Subcutaneous adipose tissue (tissue), 4 donors: ENCODE measurements around the gene PRC1. TPM values are rescaled to one million over a fixed set of nuclear protein-coding genes. Genes with fewer than 3 reads are reported as not detected.

Experiments
- total RNA-seq, 4 donors: library from RNA; depleted of rRNA; stranded (reverse); fragments of >200 nt; gene quantifications; one replicate each; pipeline ENCODE4 v1.1.0, GENCODE V29; 2016
- TF ChIP-seq, protein P1 (sequence below): fragments of 450-650 bp; IDR thresholded peaks from one replicate; pipeline ENCODE4 v1.5.1; 2016; ENCODE audit warnings: low read depth, mild to moderate bottlenecking, control low read depth, antibody characterized with exemption, moderate library complexity

The PRC1 gene
- total RNA-seq, 4 donors from 2014 or later, result 3.4 to 20.9 (median 13.7) TPM

DNA sequence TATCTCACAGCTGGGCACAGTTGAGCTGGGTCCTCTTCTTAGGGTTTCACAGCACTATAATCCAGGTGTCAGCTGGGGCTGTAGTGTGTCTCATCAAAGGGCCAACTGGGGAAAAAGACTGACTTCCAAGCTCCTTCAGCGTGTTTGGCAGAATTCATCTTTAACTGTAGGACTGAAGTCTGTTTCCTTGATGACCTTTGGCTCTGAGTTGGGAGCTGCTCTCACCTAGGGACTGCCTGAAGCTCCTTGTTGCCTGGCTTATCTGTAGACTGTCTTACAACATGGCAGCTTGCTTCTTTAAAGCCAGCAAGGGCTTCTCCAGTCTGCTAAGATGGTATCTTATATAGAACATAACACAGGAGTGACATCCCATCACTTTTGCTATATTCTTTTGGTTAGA, 33.3 kb upstream of the PRC1 start:
- TF ChIP-seq, protein P1, sequence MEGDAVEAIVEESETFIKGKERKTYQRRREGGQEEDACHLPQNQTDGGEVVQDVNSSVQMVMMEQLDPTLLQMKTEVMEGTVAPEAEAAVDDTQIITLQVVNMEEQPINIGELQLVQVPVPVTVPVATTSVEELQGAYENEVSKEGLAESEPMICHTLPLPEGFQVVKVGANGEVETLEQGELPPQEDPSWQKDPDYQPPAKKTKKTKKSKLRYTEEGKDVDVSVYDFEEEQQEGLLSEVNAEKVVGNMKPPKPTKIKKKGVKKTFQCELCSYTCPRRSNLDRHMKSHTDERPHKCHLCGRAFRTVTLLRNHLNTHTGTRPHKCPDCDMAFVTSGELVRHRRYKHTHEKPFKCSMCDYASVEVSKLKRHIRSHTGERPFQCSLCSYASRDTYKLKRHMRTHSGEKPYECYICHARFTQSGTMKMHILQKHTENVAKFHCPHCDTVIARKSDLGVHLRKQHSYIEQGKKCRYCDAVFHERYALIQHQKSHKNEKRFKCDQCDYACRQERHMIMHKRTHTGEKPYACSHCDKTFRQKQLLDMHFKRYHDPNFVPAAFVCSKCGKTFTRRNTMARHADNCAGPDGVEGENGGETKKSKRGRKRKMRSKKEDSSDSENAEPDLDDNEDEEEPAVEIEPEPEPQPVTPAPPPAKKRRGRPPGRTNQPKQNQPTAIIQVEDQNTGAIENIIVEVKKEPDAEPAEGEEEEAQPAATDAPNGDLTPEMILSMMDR, result no peak

DNA sequence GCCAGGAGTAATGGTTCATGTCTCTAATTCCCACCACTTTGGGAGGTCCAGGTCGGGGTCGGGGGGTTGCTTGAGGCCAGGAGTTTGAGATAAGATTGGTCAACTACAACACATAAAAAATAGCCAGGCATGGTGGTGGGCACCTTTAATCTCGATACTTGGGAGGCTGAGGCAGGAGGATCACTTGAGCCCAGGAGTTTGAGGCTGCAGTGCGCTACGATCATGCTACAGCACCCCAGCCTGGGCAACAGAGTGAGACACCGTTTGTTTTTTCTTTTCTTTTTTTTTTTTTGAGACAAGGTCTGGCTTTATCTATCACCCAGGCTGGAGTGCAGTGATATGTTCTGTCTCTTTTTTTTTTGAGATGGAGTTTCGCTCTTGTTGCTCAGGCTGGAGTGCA, 29.4 kb upstream of the PRC1 start:
- TF ChIP-seq, protein P1, result no peak

DNA sequence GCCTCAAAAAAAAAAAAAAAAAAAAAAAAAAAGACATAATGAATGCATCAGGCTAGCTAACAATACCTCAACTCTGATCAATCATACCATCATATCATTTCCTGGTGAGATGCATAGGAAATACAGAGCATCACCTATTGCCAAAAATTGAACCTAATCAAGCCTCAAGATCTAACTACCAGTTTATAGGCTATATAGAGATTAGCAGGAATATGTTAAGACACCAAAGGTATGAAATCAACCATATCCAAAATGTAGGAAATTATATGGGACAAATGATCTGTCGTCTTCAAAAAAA, 28.4 kb upstream of the PRC1 start:
- TF ChIP-seq, protein P1, result no peak

DNA sequence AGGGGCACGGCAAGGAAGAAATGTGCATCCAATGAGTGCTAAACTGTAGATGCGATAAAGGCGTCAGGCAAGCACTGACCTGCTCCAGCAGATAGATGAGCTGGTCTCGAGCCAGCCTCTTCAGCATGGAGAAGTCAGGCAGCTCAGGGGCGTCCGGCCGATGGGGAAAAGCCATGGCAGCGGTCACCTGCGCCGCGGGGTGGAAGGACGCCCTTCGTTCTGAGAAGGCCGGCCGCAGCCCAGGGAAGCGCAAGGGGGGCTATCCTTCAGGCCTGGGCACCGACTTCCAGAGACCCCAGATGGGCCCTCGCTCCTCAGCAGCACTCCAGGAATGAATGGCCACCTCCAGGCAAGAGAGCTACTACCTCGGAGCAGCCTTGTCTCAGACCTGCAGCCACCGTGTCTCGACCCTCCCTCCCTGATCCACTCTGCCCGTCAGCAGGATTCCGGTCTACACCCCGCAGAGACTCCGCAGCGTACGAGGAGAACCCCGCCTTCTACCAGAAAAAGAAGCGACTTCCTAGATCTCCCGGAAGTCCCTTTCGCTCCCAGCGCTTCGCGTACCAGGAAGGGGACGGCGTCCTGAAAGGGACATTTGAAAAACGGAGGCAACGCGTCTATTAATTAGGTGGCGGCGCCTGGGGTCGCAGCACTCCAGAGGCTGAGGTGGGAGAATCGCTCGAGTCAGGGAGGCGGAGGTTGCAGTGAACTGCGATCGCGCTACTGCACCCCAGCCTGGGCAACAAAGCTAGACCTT, 27.9 kb upstream of the PRC1 start, which contains the start of gene VPS33B:
VPS33B (minus strand) TSS at position 520 of the 757 bp plus-strand sequence; CDS start at position 175, 345 bp downstream.
- TF ChIP-seq, protein P1, result no peak

DNA sequence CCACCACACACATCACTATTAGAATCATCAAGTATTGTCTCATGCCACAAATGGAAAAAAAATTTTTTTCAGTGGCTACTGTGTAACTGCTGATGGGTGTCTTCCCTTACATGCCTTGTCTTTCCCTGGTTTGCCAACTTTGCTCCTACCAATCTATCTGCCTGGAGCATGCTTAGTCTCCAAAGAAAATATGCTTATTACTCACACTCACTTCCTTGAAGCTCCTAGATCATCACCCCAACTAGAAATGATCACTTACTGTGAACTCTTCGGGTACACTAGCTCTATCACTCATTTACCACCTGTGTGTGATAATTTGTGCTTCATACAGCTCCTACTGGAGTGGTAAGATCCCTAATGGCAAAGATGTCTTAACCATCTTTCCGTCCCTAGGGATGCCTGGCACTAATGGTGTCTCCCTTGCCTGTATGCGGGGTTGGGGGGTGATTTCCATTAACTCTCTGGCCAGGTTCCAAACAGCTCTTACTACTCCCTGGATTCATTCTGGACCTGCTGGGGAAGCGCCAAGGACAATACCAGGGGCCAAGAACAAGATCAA, 27.3 kb upstream of the PRC1 start:
- TF ChIP-seq, protein P1, result no peak

DNA sequence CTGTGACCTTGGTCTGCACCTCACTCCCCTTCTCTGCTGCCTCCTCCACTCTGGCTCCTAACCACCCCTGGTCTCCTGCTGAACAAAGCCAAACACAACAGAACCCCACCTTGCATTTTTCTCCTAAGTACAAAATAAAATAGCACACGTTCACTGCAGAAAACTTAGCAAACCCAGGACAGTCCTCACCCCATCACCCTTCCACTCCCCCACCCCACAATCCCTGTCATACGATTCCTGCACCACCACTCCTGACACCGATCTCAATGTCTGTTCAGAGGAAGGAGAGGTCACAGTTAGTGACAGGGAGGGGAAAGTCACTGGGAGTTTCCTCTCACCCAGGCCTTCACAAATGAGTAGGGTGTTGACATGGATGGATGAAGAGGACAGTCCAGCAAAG, 23.8 kb upstream of the PRC1 start:
- TF ChIP-seq, protein P1, result no peak

DNA sequence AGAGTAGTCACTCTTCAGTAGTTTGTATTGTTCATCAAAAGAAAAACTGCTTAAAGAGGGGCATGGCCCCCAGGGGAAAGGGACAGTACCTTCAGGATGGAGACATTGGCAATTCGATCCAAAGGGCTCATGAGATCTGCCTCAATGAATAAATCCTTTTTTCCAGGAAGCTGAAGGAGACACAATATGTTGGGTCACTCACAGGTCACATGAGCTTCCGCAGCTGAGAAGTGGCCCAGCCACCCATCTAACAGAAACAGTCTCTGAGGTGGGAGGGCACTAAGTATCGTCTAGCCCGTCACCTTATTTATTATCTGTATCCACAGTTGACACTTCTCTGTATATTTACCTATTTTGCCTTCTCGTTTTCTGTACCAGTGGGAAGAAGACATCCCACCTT, 23.4 kb upstream of the PRC1 start:
- TF ChIP-seq, protein P1, result no peak
